KG1 (cell line): ENCODE results near the gene SNAP91.
"Not testable (repeated sequence)": the region's sequence is repeated elsewhere in the genome, so short reads cannot be mapped to it uniquely, and the experiment has no call there.

Experiments used
- DNase-seq: peaks from one replicate; lab custom pipeline; 2025; lab: John Stamatoyannopoulos, UW

The SNAP91 gene

GRCh38 chr6:83633149-83633548 lies 75.8 kb downstream of the SNAP91 start:
- DNase-seq, result no peak

GRCh38 chr6:83629908-83630307 lies 79.0 kb downstream of the SNAP91 start:
- DNase-seq, result not testable (repeated sequence)

DNA sequence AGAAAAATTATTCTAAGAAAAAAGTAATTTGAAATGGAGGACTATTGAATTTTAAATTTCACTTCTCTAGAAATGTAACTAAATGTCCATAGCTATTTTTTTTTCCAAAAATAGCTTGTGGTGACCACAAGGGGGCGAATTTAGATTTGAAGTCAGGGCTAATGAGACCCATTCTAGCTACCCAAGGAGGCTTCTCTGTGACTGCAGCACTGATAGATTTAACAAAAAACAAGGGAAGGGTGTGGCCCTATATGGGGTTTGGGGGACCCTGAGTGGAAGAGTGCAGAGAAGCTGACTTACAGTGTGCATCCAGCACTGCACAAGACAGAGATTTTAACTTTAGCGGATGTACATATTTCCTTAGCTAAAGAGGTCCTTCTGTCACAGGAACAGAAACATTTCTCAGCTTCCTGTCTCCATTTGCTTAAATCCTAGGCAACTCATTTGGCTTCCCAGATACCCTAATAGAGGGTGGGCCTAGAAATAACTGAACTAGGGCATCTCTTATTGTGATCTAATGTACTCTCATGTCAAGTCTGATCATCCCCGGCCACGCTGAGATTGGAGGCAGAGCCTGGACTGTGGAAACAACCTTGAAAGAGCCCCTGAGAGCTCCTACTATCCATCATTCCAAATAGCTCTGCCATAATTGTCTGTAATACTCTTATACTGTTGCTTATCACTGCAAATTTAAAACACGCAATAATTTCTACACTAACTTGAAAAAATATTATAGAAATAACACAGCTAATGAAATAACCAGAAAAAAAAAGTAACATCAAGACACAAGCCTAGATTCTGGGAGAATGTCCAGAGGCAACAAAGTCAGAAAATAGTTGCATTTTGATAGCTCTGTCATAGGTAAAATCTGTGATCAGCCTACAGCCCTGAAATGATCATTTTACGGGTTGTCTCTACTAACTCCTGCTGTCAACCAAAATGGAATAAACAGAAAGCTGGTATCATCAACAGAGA lies 93.6 kb downstream of the SNAP91 start:
- no peak for DNase-seq

DNA sequence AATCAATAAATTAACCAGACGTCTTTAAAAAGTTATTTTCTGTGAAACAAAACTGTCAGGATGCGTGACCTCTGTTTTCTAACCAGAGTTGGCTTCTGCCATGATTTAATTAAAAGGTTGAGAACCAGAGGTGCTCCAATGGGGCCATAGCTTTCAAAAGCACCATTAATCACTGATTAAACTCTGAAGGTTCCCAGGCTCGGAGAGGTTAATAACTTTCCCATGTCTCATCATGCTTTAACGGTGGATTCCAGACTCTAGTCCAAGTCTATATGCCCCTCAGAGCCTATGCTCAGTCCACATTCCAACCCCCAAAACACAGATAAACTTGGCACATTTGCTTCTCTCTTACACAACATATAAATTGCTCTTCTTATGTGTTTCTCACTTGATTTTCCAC lies 95.5 kb downstream of the SNAP91 start:
- no peak for DNase-seq

DNA sequence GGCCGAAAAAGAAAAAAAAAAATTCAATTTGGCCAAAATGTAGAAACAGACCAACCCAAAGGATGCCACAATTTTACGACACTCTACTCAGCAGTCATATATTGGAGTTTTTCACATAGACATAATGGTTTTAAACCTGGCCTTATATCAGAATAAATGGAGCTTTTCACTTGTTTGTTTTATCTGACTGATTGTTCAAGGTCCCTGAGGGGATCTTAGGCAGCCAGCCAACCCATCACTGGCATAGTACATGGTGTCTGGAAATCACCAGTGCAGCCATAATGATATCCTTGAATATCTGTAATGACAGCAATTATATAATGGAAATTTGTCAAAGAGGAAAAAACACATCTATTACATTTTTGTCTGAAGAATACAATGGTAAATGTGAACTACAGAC lies 99.7 kb downstream of the SNAP91 start:
- DNase-seq, result no peak

- DNase-seq, result no peak
These were observed 103.4 kb downstream of the SNAP91 start for GRCh38 chr6:83605517-83605916.

DNA sequence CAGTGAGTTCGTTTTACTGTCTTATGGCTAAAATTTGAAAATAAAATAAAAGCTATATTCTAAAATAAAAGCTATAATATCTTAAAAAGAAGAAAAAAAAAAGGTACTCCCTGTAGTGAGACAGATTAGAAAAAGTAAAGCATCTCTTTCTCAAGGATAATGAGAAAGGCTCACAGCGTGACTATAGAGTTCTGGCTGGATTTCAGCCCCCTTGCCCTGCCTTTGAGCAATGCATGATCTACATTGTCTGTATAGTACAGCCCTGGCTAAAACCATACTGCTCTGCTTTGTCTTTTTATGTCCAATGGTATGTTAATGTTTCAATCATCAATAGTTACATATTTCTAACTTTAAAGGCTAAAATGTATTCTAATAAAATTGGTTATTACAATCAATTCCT lies 105.3 kb downstream of the SNAP91 start:
- DNase-seq, result no peak

GRCh38 chr6:83601119-83601518 lies 107.8 kb downstream of the SNAP91 start:
- DNase-seq, result no peak

DNA sequence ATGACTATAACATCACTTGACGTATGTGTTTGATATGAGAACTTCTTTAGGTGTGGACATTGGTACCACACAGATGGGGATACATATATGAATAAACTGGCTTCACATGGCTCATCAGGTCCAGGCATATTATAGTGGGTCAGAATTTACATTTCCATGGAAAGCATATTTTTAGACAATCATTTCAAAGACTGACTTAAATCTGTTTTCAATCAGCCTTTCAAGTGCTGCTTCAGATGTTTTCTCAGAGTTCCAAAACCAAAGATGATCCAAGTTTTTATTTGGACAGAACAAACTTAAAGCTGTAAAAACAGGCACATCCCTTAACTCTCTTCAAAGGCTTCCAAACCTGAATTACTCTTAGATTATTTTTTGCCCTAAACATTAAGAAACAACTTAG lies 108.4 kb downstream of the SNAP91 start:
- no peak for DNase-seq

DNA sequence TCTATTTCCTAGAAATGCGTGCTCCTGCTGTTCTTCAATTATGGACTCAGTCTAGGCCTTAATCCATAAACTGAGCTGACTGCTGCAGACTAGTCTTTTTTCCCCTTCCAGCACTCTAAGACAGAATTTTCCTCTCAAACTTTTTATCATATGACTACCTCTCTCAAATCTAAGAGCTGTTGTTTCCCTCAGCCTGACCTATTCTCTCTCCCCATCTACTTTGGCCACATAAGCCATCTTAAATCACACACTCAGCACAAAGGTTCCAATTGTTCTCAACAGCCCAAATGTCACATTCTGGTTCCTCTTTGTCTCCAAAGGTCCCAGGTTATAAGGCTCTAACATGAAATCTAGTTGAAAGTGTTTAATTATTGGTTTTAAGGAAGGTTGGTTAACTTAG lies 111.4 kb downstream of the SNAP91 start:
- no peak for DNase-seq

DNA sequence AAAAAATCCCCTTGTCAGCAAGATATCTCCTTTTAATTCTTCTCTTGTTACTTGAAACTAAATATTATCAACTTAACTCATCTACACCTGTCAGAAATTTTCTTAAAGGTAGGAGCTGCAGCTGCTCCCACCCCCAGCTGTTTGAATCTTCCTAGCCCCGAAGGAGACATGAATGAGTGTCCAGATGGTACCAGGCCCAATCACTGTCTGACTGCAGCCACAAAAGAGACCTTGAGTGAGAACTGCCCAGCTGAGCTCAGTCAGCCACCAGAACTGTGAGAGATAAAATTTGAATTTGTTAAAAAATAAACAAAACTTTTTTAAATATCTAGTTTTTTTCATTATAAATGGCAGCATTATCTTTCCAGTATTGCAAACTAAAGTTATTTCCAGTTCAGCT lies 111.8 kb downstream of the SNAP91 start:
- DNase-seq, result no peak

DNA sequence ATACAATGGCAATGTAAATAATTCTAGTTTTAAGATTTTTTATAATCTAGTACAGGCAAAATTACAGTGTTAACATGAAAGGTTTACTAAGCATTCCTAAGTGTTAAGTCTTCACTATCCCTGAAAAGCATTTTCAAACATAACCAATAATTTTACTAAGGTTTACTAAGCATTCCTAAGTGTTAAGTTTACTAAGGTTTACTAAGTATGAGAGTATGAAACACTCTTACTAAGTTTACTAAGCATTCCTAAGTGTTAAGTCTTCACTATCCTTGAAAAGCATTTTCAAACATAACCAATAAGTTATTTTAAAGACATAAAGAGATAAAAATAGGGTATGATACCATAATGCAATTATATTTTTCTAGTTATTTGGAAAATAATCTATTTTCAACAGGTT lies 114.0 kb downstream of the SNAP91 start:
- no peak for DNase-seq

- no peak for DNase-seq
These were observed 115.5 kb downstream of the SNAP91 start for GRCh38 chr6:83593395-83593785.

DNA sequence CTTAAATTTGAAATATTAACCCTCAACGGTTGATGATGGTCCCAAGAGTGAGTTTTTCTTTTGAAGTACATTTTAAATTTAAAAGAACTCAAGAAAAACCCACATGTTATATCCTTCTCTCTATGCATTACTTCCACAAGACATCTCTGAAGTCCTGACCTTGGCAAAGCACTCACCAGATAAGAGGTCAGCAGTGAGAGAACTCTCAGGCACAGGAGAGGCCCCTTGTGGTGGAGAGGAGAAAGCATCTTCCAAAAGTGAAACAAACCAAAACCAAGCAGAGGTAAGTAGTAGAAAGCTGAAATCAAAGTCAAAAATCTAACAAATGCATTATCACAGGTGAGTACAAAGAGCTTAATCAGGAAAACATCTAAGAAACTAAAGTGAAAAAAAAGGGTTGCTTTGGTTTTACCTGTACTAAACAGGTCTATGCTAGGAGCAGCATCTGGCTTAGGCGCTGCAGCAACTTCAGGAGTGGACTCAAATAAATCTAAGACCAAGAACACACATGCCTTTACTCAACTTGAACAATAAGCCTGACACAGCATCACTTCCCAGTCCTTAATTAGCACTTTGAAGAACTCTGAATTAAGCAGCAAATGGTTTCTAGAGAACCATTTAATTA lies 116.0 kb downstream of the SNAP91 start:
- DNase-seq, result peak; percentile 9

- no peak for DNase-seq
These were observed 118.5 kb downstream of the SNAP91 start for GRCh38 chr6:83590416-83590815.

- DNase-seq, result no peak
These were observed 119.8 kb downstream of the SNAP91 start for GRCh38 chr6:83589076-83589475.

DNA sequence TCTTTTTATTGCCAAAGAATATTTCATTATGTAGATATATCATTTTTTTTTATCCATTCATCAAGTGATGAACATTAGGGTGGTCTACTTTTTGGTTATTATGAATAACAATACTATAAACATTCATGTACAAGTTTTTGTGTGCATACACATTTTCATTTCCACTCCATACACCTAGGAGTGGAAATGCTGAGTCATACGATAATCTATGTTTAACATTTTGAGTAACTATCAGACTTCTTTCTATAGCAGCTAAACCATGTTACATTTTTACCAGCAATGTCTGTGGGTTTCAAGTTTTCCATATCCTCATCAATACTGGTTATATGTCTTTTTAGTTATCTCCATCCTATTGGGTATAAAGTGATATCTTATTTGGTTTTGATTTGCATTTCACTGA lies 130.8 kb downstream of the SNAP91 start:
- DNase-seq, result no peak

- DNase-seq, result no peak
These were observed 134.1 kb downstream of the SNAP91 start for GRCh38 chr6:83574783-83575182.

GRCh38 chr6:83571663-83572185 lies 137.2 kb downstream of the SNAP91 start:
- not testable (repeated sequence) for DNase-seq

- no peak for DNase-seq
These were observed 149.9 kb downstream of the SNAP91 start for GRCh38 chr6:83558975-83559374.

DNA sequence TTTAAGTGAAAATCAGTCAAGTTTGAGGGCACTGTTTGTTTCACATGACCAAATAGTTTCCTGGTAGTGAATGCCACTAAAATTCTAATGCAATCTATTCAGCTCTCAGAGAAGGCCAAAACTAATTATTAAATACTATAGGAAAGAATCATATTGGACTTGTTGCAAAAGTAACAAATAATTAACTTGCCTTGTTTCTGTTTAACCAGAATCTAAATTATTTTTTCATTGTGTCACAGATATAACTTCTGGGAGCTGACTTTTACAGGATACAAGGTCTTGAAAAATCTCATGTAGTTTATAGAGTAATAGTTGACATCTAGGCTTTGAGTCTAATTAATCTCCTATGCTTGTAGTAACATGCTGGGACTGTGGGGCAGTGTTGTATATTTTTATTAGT lies 152.0 kb downstream of the SNAP91 start:
- DNase-seq, result no peak

- DNase-seq, result not testable (repeated sequence)
These were observed 157.2 kb downstream of the SNAP91 start for GRCh38 chr6:83551748-83552147.

DNA sequence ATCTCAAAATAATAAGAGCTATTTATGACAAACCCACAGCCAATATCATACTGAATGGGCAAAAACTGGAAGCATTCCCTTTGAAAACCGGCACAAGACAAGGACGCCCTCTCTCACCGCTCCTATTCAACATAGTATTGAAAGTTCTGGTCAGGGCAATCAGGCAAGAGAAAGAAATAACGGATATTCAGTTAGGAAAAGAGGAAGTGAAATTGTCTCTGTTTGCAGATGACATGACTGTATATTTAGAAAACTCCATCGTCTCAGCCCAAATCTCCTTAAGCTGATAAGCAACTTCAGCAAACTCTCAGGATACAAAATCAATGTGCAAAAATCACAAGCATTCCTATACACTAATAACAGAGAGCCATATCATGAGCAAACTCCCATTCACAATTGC lies 158.4 kb downstream of the SNAP91 start:
- not testable (repeated sequence) for DNase-seq
